Measurements from ENCODE around the gene CALCB. TPM values are rescaled to one million over a fixed set of nuclear protein-coding genes. Genes with fewer than 3 reads are reported as not detected.
"Not testable (repeated sequence)": the region's sequence is repeated elsewhere in the genome, so short reads cannot be mapped to it uniquely, and the experiment has no call there.

Gene CALCB, protein sequence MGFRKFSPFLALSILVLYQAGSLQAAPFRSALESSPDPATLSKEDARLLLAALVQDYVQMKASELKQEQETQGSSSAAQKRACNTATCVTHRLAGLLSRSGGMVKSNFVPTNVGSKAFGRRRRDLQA
- total RNA-seq (2012; rRNA removed) = not detected in 2 replicates

DNA sequence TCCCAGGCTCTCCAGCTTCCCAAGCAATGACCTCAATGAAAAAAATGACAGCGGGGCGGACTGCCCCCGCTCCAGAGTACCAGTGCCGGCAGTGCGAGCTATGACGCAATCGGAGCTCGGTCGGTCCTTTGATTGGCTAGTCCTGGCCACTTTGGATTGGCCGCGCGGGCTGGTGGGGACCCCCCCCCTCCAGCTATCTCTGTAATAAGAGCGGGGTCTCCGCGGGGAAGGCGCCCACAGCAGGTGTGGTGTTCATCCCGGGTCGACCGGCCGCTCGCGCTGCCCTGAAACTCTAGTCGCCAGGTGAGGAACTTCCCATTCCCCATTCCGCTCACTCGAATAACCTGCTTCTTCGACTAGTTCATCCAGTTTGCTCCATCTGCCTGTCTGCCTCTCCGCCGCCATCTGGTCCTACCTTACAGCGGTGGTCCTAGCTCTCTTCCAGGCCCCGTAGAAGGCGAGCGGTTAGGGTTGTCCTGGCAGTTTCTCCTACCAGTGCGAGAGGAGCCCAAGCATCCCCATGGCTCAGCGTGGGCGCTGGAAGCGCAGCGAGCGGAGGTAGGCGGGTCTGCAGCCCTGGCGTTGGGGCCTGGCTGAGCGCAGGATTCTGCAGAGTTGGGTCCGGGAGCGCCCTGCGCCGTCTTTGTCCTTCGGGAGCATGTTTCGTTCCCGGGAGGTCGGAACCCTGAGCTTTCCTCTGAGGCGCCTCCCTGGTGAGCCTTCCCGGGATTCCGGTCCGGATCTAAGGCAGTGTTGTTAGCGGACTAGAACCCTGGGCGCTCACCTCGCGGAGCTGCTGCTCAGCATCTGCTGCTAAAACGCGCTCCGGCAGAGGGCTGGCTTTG lies at the start of gene CALCB:
CALCB (plus strand) TSS at position 233 of the 845 bp plus-strand sequence. CDS start 1,126 bp downstream, outside the sequence.
- Histone ChIP-seq H3K4me3 (ENCODE audit: low read length) (peak within 1 kb of the TSS; percentile 56), H3K9ac (ENCODE audit: low read depth, low read length) (no peak within 1 kb of the TSS), H3K9me3 (replicated peaks; ENCODE audit: low read length) (no peaks in the 10 kb centered on the region), H3K27me3 (ENCODE audit: control insufficient read depth, insufficient read depth, low read length) (peaks cover 65% of the 10 kb centered on the region), H3K36me3 (ENCODE audit: insufficient read depth, low read length) (no peaks in the 10 kb centered on the region), H3K4me2 (ENCODE audit: low read length) (peak within 1 kb of the TSS; percentile 82), H3K4me1 (ENCODE audit: control insufficient read depth, insufficient read depth, low read length) (peaks cover 18% of the 10 kb centered on the region)

DNA sequence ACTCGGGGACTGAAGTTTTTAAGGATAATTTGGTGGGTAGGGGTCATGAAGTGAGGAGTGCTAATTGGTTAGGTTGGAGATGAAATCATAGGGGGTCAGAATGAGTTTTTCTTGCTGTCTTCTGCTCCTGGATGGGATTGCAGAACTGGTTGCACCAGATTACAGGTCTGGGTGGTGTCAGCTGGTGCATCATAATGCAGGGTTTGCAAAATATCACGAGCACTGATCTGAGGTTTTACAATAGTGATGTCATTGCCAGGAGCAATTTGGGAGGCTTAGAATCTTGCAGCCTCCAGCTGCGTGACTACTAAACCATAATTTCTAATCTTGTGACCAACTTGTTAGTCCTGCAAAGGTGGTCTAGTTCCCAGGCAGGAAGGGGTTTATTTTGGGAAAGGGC lies 46.4 kb upstream of the CALCB start:
- Histone ChIP-seq H3K4me1 (ENCODE audit: control insufficient read depth, insufficient read depth, low read length) (no peaks in the 10 kb centered on the region), H3K27me3 (ENCODE audit: control insufficient read depth, insufficient read depth, low read length) (peaks cover 12% of the 10 kb centered on the region), H3K9me3 (replicated peaks; ENCODE audit: low read length) (no peaks in the 10 kb centered on the region), H3K4me3 (ENCODE audit: low read length) (no peak overlapping the region), H3K4me2 (ENCODE audit: low read length) (no peak overlapping the region), H3K36me3 (ENCODE audit: insufficient read depth, low read length) (no peaks in the 10 kb centered on the region), H3K9ac (ENCODE audit: low read depth, low read length) (no peak overlapping the region)

DNA sequence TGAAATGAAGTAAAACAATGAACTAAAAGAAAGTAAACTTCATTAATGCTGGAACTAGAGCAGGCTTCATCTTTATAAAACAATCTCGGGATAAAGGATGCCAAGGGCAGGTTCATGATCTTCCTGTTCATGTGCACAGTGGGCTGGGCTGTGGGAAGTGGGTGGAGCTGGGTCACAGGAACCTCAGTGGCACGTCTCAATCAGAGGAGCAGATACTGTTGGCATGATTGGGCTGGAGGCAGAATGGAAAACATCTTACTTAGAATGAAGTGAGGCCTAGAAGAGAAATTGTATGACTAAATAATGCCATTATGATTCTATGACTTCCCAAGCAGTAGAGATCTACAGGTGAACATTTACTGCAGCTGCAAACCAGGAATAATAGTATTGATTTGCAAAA lies 45.4 kb upstream of the CALCB start:
- H3K4me2 ChIP-seq (ENCODE audit: low read length) = no peak overlapping the region
- H3K27me3 ChIP-seq (ENCODE audit: control insufficient read depth, insufficient read depth, low read length) = peaks cover 12% of the 10 kb centered on the region
- H3K4me3 ChIP-seq (ENCODE audit: low read length) = no peak overlapping the region
- H3K4me1 ChIP-seq (ENCODE audit: control insufficient read depth, insufficient read depth, low read length) = no peaks in the 10 kb centered on the region
- no peak overlapping the region for H3K9ac ChIP-seq (ENCODE audit: low read depth, low read length)
- no peaks in the 10 kb centered on the region for H3K36me3 ChIP-seq (ENCODE audit: insufficient read depth, low read length)
- H3K9me3 ChIP-seq (replicated peaks; ENCODE audit: low read length) = no peaks in the 10 kb centered on the region

DNA sequence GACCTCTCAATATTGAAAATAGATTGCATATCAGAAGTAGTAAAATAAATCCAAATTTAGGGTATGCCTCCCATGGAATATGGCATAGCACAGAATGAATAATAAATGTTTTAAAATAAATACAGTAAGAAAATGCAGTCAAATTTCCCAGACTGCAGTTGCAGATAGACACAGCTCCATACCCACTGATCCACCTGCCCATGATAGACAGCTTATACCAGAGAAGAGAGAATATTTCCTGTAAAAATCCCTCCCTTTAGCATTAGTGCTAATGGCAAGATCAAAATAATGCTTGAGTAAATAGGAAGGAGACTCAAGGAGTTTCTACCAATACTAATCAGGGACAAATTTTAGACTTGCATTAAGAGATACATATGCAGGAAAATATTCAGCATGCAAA lies 45.0 kb upstream of the CALCB start:
- H3K9me3 ChIP-seq (replicated peaks; ENCODE audit: low read length) = no peaks in the 10 kb centered on the region
- H3K9ac ChIP-seq (ENCODE audit: low read depth, low read length) = no peak overlapping the region
- H3K27me3 ChIP-seq (ENCODE audit: control insufficient read depth, insufficient read depth, low read length) = peaks cover 16% of the 10 kb centered on the region
- no peaks in the 10 kb centered on the region for H3K4me1 ChIP-seq (ENCODE audit: control insufficient read depth, insufficient read depth, low read length)
- no peak overlapping the region for H3K4me3 ChIP-seq (ENCODE audit: low read length)
- no peak overlapping the region for H3K4me2 ChIP-seq (ENCODE audit: low read length)
- H3K36me3 ChIP-seq (ENCODE audit: insufficient read depth, low read length) = no peaks in the 10 kb centered on the region

DNA sequence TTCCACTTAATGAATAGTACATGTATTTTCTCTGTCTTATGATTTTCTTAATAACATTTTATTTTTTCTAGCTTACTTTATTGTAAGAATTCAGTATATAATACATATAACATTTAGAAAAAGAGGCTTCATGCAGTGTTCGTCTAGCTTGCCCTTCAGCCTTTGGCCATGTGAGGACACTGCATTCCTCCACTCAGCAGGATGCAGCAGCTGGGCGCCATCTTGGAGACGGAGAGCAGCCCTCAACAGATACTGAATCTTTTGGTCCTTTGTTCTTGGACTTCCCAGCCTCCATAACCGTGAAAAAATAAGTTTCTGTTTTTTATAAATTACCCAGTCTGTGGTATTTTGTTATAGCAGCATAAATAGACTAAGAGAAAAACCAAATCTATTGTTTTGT lies 41.4 kb upstream of the CALCB start:
- H3K9ac ChIP-seq (ENCODE audit: low read depth, low read length); H3K9me3 ChIP-seq (replicated peaks; ENCODE audit: low read length); H3K4me2 ChIP-seq (ENCODE audit: low read length); H3K36me3 ChIP-seq (ENCODE audit: insufficient read depth, low read length); H3K4me3 ChIP-seq (ENCODE audit: low read length); H3K4me1 ChIP-seq (ENCODE audit: control insufficient read depth, insufficient read depth, low read length): not testable (repeated sequence)
- H3K27me3 ChIP-seq (ENCODE audit: control insufficient read depth, insufficient read depth, low read length) = peaks cover 38% of the 10 kb centered on the region

DNA sequence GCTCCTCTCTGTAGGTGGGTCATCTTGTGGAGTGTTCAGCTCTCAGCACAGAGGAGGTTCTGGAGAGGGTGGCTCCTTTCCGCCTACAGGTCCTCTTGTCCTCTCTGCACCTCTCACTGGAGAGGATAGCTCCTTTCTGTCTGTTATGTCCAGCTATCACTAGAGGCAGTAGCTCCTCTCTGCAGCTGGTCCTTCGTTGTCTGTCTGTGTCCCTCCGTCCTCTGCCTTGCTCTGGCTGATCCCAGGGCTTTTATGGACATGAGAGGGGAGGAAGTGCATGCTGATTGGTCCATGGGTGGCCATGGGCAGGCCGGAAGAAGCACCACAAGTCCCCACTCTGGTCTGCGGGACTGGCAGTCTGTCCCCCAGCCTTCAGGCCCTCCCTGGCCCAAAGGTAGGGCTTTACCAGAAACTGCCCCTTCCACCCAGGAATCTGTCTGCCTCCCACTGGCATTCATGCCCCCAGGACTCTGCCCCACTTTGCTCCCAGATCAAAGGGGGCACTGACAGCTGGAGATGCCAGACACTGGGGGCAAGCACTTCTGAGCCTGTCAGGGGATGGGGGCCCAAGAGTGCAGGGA lies 38.6 kb upstream of the CALCB start:
- Histone ChIP-seq H3K36me3 (ENCODE audit: insufficient read depth, low read length) (no peaks in the 10 kb centered on the region), H3K9ac (ENCODE audit: low read depth, low read length) (no peak overlapping the region), H3K4me3 (ENCODE audit: low read length) (no peak overlapping the region), H3K27me3 (ENCODE audit: control insufficient read depth, insufficient read depth, low read length) (peaks cover 32% of the 10 kb centered on the region), H3K4me1 (ENCODE audit: control insufficient read depth, insufficient read depth, low read length) (no peaks in the 10 kb centered on the region), H3K9me3 (replicated peaks; ENCODE audit: low read length) (no peaks in the 10 kb centered on the region), H3K4me2 (ENCODE audit: low read length) (no peak overlapping the region)

DNA sequence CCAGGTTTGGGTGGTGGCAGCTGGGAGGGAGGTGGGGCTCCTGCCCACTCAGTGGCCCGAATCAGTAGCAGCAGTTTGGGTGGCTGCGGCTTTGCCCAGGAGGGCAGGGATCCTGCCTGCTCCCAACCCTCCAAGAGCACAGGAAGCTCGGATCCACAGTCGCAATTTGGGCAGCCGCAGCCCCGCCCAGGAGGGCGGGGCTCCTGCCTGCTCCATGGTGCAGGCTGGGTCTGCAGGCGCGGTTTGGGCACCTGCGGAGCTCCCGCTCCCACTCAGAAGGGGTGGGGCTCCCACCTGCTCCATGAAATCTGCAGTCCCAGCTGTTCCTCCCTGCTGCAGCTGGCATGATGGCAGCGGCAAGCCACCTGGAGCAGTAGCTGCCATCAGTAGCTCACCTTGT lies 38.1 kb upstream of the CALCB start:
- Histone ChIP-seq H3K4me3 (ENCODE audit: low read length) (no peak overlapping the region), H3K4me1 (ENCODE audit: control insufficient read depth, insufficient read depth, low read length) (no peaks in the 10 kb centered on the region), H3K27me3 (ENCODE audit: control insufficient read depth, insufficient read depth, low read length) (peaks cover 27% of the 10 kb centered on the region), H3K9me3 (replicated peaks; ENCODE audit: low read length) (no peaks in the 10 kb centered on the region), H3K4me2 (ENCODE audit: low read length) (no peak overlapping the region), H3K36me3 (ENCODE audit: insufficient read depth, low read length) (no peaks in the 10 kb centered on the region), H3K9ac (ENCODE audit: low read depth, low read length) (no peak overlapping the region)

DNA sequence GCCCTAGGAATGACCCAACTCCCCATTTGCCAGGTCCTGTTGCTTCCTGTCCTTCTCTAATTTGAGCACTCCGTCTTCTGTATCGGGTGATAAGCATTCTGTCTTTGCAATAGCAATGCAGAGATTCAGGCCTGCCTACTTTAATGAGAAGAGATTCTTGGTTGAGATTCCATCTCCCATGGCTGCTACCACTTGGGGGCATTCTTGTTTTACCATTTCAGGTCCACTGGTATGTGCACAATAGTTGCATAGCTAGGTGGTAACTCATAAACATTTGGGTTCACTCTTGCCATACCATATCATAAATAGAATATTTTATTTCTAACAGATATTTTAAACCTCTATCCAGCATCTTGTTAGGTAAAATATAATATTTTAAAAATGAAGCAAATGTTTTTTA lies 34.4 kb upstream of the CALCB start:
- Histone ChIP-seq H3K4me3 (ENCODE audit: low read length) (no peak overlapping the region), H3K4me2 (ENCODE audit: low read length) (no peak overlapping the region), H3K9me3 (replicated peaks; ENCODE audit: low read length) (no peaks in the 10 kb centered on the region), H3K36me3 (ENCODE audit: insufficient read depth, low read length) (no peaks in the 10 kb centered on the region), H3K9ac (ENCODE audit: low read depth, low read length) (no peak overlapping the region), H3K4me1 (ENCODE audit: control insufficient read depth, insufficient read depth, low read length) (no peaks in the 10 kb centered on the region), H3K27me3 (ENCODE audit: control insufficient read depth, insufficient read depth, low read length) (peaks cover 24% of the 10 kb centered on the region)

DNA sequence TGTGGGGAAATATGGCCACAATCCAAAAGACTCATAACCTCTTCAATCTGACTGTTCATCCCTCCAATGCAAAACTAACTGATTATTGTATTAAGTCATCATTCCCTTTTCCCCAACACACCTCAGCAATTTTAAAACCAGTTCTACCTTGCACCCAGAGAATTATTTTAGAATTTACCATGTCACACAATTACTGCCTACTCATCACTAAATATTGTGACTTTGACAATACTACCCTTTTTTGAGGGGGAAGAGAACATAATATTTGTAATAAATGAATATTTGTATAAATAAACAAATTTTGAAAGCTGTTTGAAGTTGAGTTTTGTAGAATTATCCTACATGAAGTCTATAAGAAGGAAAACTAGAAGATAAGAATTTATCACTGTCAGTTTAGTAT lies 28.2 kb upstream of the CALCB start:
- H3K27me3 ChIP-seq (ENCODE audit: control insufficient read depth, insufficient read depth, low read length) = peaks cover 6% of the 10 kb centered on the region
- H3K4me2 ChIP-seq (ENCODE audit: low read length) = no peak overlapping the region
- H3K9ac ChIP-seq (ENCODE audit: low read depth, low read length) = no peak overlapping the region

DNA sequence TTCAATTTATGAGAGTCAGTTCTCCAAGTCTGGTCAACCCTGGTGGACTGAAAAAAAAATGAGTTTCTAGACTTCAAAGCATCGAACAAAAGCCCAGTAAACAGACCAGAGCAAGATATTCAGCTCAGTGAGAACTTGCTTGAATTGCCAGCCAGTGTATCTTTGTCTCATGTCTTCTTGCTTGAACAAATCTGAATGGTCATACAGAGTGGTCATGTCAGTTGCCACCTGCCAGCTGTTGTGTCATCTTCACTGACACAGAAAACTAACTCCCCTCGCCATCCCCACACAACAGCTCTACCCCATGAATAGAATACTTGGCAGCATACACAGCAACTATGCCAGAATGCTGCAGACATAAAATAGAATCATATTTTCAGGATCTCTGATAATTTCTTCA lies 27.5 kb upstream of the CALCB start:
- Histone ChIP-seq H3K27me3 (ENCODE audit: control insufficient read depth, insufficient read depth, low read length) (peaks cover 4% of the 10 kb centered on the region), H3K4me3 (ENCODE audit: low read length) (no peak overlapping the region), H3K36me3 (ENCODE audit: insufficient read depth, low read length) (no peaks in the 10 kb centered on the region), H3K4me2 (ENCODE audit: low read length) (no peak overlapping the region), H3K9me3 (replicated peaks; ENCODE audit: low read length) (no peaks in the 10 kb centered on the region), H3K4me1 (ENCODE audit: control insufficient read depth, insufficient read depth, low read length) (no peaks in the 10 kb centered on the region), H3K9ac (ENCODE audit: low read depth, low read length) (no peak overlapping the region)

More for the DNA sequence above, 28.2 kb upstream of the CALCB start:
- no peaks in the 10 kb centered on the region for H3K36me3 ChIP-seq (ENCODE audit: insufficient read depth, low read length)
- H3K9me3 ChIP-seq (replicated peaks; ENCODE audit: low read length) = no peaks in the 10 kb centered on the region
- H3K4me3 ChIP-seq (ENCODE audit: low read length) = no peak overlapping the region
- no peaks in the 10 kb centered on the region for H3K4me1 ChIP-seq (ENCODE audit: control insufficient read depth, insufficient read depth, low read length)

DNA sequence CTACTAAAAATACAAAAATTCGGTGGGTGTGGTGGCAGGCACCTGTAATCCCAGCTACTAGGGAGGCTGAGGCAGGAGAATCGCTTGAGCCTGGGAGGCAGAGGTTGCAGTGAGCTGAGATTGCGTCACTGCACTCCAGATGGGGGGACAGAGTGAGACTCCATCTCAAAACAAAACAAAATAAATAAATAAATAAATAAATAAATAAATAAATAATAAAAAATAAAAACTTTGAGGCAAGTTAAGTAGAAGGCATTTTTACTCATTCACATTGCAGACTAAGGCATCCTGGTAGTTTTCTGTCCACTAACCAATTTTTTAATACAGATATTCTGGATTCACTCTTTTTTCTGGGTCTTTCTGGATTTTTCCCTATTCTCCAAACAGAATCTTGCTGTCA lies 26.7 kb upstream of the CALCB start:
- H3K9ac ChIP-seq (ENCODE audit: low read depth, low read length); H3K4me2 ChIP-seq (ENCODE audit: low read length); H3K9me3 ChIP-seq (replicated peaks; ENCODE audit: low read length); H3K36me3 ChIP-seq (ENCODE audit: insufficient read depth, low read length); H3K4me3 ChIP-seq (ENCODE audit: low read length); H3K27me3 ChIP-seq (ENCODE audit: control insufficient read depth, insufficient read depth, low read length); H3K4me1 ChIP-seq (ENCODE audit: control insufficient read depth, insufficient read depth, low read length): not testable (repeated sequence)

DNA sequence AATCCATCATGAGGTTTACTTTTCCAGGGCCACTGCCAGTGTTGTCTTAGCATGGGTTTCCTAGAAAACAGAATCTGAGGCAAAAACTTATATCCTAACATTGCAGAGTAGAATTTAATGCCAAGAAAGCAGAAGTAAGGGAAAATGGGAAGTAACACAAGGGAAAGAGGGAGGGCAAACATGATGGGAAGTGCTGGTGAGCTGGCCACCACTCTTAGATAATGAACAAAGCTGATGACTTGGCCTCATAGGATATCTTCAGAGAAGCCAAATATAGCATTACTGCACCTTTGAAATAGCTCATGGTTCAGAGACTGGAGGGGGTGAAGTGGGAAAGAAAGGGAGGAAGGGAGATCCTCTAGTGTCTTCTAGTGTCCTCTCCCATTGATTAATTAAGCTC lies 24.8 kb upstream of the CALCB start:
- H3K4me1 ChIP-seq (ENCODE audit: control insufficient read depth, insufficient read depth, low read length) = no peaks in the 10 kb centered on the region
- H3K9me3 ChIP-seq (replicated peaks; ENCODE audit: low read length) = no peaks in the 10 kb centered on the region
- no peaks in the 10 kb centered on the region for H3K36me3 ChIP-seq (ENCODE audit: insufficient read depth, low read length)
- no peak overlapping the region for H3K4me2 ChIP-seq (ENCODE audit: low read length)
- peaks cover 8% of the 10 kb centered on the region for H3K27me3 ChIP-seq (ENCODE audit: control insufficient read depth, insufficient read depth, low read length)
- H3K4me3 ChIP-seq (ENCODE audit: low read length) = no peak overlapping the region
- H3K9ac ChIP-seq (ENCODE audit: low read depth, low read length) = no peak overlapping the region
